Measurements from ENCODE around the gene PLEKHA7.

Gene PLEKHA7

GRCh38 chr11:16785520-16786128 lies 228.6 kb downstream of the PLEKHA7 start:
- peak; percentile 28 for DNase-seq

DNA sequence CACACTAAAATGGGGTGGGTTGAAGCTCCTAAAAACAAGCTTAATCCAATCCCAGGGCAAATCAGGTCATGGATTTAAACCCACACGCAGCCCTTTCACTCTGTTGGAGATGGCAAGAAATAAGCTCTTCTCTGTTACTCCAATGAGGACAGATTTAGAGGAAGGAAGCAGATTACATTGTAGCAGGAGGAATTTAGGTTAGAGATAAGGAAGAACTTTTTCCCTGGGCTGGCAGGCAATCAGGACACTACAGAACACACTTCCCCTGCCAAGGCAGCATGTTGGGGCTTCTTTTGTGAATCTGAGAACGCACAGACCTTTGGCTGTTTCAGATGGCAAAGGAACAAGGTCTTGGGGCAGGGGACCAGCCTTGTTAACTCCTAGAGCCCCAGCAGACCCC lies 229.5 kb downstream of the PLEKHA7 start:
- no peak for DNase-seq

DNA sequence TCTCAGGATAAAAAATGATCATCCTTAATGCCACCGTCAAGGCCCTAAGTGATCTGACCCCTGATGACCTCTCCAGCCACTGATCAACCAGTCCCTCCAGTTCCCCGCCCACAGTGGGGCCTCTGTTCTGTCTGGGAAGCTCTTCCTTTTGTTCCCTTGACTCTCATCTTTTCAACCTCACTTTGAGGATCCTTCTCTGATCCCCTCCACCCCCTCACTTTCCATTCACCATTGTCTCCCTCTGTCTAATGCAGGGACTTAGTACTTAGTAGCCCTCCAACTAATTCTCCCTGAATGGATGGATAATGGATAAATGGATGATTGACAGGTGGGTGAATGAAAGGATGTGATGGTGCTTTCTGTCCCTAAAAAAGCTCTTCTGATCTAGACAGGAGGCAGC lies 230.1 kb downstream of the PLEKHA7 start:
- no peak for DNase-seq

GRCh38 chr11:16783321-16783801 lies 230.9 kb downstream of the PLEKHA7 start:
- DNase-seq: no peak

- no peak for DNase-seq
These were observed 232.0 kb downstream of the PLEKHA7 start for GRCh38 chr11:16781936-16782919.

DNA sequence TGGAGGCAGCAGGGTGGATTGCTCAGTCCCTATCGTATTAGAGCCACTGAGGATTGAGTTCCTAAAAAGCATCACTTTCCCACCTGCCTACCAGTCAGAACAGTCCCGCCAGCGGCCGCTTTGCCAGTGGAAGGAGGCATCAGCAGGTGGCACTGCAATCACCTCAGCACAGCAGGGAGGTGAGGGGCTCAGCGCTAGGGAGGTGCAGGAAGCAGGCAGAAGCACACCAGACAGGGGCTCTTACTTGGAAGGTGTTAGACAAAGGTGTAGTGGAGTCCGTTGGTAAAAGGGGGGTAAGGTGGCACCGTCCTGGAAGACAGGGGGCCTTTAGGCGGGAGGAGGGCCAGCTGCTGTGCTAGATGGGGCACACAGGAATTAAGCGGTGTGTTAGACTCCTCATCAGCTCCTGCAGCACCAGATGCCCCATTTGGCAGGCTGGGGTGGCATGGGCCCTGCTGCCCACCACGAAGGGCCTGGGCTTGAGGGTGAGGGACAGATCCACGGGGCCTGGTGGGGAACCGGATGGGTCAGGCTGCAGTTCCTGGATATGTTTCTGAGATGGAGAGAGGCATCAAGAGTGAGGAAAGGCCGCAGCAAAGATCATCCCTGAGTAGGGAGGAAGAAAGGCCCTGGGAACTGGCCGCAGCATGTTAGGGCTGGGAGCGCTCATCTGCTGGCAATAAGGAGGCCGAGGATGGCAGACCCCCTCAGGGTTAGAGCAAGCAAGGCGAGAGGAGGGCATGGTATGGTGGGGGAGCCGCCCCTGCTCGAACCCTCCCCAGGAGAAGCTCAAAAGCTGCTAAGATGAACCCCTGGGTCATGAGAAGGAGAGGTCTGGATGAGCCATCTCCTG lies 233.3 kb downstream of the PLEKHA7 start:
- DNase-seq: no peak

DNA sequence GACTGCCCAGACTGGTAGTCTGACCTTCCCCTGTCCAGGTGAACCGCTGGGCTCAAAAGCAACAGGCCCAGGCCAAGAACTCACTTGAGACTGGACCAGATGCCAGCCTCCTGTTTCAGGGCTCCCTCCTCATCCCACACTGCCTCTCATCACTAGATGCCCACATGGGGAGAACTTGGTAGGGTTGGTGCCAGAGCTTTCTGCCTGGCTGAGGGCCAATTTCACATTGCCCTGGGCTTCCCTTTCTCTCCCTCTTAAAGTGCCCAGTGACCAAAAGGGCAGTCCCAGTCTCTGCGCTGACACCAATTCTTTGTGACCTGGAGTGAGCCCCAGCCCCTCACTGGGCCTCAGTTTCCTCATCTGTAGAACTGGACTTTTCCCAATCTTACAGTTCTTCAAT lies 234.1 kb downstream of the PLEKHA7 start:
- no peak for DNase-seq

DNA sequence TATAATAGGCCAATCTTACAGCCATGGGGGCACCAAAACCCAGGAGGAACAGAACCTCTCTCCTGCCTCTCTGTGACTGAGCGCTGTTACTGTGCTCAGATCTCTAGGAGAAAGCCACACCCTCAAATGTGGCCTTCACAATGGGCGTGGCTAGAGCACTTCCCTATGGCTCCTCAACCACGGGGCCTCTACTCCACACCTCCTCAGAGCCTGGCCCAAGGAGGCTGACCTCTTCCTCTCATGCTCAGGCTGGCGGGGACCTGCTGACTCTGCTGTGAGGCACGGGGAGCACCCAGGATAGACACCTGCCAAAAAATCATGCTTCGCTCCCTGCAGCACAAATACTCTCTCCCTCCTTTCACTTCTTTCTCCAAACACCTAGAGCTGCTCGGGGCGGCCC lies 234.8 kb downstream of the PLEKHA7 start:
- no peak for DNase-seq

- DNase-seq: no peak
These were observed 235.3 kb downstream of the PLEKHA7 start for GRCh38 chr11:16778876-16779275.

- no peak for DNase-seq
These were observed 235.9 kb downstream of the PLEKHA7 start for GRCh38 chr11:16778286-16778685.

DNA sequence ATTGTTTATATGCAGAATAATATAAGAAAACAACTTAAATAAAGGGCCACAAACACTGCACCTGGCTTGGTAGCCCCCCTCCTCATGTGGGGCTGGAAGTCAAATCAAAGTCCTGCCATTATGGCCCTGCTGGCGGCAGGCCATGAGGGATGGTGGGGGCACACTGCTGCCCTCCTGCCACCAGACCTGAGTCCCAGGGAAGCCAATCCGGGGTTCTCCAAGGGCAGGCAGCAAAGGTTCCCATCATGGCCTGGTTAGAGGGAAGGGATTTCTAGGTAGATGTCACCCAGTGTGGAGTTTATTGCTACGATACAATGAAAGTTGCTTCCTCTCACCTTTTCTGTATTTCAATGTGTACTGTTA lies 236.6 kb downstream of the PLEKHA7 start:
- DNase-seq: no peak

GRCh38 chr11:16776711-16777612 lies 237.3 kb downstream of the PLEKHA7 start:
- no peak for DNase-seq

DNA sequence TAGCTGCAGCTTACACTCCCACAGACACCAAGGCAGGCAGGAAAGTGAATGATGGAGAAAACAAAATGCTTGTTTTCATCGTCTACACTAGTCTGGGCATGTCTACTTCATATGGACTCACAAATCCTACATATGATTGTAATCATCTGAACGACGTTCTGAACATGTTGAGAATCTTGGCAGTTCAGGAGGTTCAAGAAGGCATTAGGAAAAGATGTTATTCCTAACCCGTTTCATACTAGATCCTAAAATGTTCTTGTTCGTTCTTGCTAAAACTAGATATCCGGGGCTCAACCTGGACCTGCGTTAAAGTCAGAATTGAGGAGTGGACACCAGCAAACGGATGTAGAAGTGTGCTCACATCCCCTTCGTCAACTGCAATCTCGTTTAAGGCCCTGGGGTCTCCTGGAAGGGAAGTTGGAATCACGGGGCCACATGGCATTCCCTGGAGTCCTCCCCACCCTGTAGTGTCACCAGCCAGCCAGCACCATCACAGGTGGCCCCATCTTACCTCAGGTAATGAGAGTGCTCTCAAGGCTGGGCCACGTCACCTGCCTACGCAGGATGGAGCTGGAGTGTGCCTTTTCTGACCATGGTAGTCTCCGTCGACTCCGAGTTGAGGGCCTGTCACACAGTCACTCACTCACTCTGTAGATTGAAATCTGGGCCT lies 238.5 kb downstream of the PLEKHA7 start:
- DNase-seq: no peak

- DNase-seq: no peak
These were observed 239.1 kb downstream of the PLEKHA7 start for GRCh38 chr11:16774936-16775613.

- DNase-seq: no peak
These were observed 240.0 kb downstream of the PLEKHA7 start for GRCh38 chr11:16773981-16774935.

DNA sequence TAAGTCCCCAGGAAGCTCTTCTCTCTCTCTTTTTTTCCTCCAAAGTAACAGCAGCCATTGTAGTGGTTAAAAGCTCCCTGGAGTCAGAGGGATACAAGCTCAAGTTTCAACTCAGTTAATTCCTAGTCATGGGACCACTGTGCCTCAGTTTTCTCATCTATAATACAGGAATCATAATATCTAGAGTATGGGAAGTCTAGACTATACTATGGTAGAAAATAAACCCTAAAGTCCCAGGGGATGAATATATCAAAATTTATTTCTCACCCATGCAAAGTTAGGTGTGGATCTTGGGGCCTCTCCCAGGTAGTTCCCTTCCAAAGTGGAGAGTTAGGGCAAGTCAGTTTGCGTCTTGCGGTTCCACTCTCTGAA lies 242.1 kb downstream of the PLEKHA7 start:
- no peak for DNase-seq

DNA sequence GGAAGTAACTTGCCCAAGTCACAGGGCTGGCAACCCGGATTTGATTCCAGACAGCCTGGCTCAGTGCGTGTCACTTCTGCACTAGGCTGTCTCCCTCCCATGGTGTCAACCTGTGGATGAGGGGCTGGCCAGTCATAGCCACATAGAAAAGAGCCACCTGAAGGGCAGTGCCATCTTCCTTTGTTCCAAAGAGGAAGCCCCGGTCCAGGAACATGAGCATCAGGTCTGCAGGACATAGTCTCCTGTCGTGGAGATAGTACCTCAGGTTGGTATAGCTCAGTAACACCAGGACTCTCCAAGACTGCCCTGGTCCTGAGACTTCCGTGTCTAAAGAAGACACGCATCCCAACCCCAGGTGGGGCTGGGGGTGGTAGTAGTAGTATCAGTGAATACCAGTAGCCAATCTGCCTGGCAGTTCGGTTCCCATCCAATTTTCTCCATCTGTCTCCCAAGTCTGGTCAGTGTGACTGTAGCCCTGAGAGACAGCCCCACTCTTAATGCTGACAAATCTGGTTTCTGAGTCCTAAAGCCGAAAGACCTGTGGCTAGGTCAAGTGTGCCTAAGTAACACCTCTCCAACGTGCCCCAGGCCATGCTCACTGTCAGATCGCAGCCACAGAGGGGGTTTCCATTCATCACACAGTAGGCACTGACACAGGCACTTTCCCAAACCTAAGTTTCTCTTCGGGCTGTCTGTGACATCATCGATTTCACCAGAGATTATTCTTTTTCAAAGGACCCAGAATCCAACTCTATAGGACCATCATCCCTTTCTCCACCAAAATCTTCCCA lies 242.7 kb downstream of the PLEKHA7 start:
- DNase-seq: no peak

GRCh38 chr11:16770016-16770415 lies 244.2 kb downstream of the PLEKHA7 start:
- no peak for DNase-seq

DNA sequence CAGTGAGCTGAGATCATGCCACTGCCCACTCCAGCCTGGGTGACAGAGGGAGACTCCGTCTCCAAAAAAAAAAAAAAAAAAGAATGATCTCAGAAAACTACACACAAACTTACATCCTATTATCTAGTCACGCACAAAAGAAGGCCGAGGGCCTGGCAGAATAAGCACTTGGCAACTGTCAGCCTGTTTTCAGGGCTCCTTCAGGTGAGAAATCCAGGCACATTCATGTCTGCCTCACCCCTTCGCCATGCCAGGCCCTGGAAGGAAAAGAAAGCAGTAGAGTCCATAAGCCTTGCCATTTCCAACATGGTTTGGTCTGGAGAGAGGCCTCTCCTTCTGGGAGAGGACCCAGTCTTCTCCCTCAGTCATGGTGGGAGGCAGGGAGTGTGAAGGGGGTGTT lies 244.8 kb downstream of the PLEKHA7 start:
- no peak for DNase-seq

Data from central memory CD4-positive, alpha-beta T cell (primary cell).